ENCODE results near the gene TNFRSF14.
A peak's percentile ranks its signal among the peaks of the same experiment; 100 is the strongest.

TNFRSF14 gene

DNA sequence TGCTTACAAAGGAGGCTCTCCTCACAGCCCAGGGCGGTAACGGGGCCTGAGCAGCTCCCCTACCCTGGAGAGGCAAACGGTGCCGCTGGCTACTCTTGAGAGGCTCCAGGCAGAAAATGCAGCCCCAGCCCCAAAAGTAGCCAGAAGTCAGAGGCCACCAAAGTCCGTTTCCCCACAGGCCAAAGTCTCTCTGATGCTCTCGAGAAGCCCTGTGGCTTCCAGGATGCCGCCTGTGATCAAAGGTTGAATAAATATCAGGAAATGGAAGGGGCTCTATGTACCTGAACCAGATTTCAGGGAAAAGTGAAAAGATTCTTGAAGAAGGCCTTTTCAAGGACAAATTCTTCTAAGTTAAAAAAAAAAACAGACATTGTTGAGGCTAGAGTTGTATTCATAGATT, 33.9 kb upstream of the TNFRSF14 start:
- Histone ChIP-seq H3K9me3 (ENCODE audit: control insufficient read depth, low read length) (no peaks in the 10 kb centered on the region), H3K36me3 (ENCODE audit: control insufficient read depth, insufficient read depth, low read length) (peaks cover 44% of the 10 kb centered on the region), H3K27ac (ENCODE audit: insufficient read depth, low read length, poor library complexity, severe bottlenecking) (no peak overlapping the region), H3K4me1 (ENCODE audit: control insufficient read depth, insufficient read depth, low read length, poor library complexity, severe bottlenecking) (peaks cover 37% of the 10 kb centered on the region), H3K27me3 (replicated peaks; ENCODE audit: control insufficient read depth, insufficient read depth, low read length, poor library complexity, severe bottlenecking) (no peaks in the 10 kb centered on the region), H3K4me3 (ENCODE audit: insufficient read depth, low read depth, low read length, poor library complexity, severe bottlenecking) (no peak overlapping the region)
- DNase-seq = no peak

DNA sequence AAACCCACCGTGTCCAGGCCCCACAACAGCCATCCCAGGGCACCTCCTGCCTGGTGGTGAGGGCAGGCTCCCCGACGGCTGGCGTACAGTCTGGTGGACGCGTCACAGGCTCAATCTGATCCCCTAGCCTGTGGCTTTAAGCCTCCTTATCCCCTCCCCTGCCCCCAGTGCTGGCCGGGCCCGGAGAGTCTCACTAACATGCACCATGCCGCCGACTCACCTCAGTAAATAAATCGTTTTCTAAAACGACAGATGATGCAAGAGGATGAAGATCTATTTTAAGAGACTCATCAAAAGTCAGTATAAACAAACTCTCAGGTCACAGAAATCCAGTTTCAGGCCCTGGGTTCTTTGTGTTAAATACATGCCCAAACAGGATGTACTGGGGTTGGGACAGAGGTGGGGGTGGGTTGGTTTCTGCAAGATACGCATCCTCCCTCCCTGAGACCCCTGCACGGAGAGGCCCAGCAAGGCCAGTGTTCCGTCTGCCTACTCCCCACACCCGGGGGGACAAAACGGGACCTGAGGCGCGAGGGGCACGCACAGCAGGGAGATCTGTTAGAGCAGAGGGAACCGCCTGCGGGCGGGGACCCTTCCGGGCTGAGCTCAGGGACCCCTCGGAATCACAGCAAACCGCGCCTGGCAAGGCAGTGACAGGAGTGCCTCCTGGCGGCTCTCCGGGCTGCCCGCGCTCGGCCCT, 32.8 kb upstream of the TNFRSF14 start:
- peaks cover 32% of the 10 kb centered on the region for H3K36me3 ChIP-seq (ENCODE audit: control insufficient read depth, insufficient read depth, low read length)
- H3K4me3 ChIP-seq (ENCODE audit: insufficient read depth, low read depth, low read length, poor library complexity, severe bottlenecking) = peak overlapping the region; percentile 84
- no peaks in the 10 kb centered on the region for H3K9me3 ChIP-seq (ENCODE audit: control insufficient read depth, low read length)
- H3K27me3 ChIP-seq (replicated peaks; ENCODE audit: control insufficient read depth, insufficient read depth, low read length, poor library complexity, severe bottlenecking) = no peaks in the 10 kb centered on the region
- H3K27ac ChIP-seq (ENCODE audit: insufficient read depth, low read length, poor library complexity, severe bottlenecking) = peak overlapping the region; percentile 69
- no peak for DNase-seq
- H3K4me1 ChIP-seq (ENCODE audit: control insufficient read depth, insufficient read depth, low read length, poor library complexity, severe bottlenecking) = peaks cover 40% of the 10 kb centered on the region

DNA sequence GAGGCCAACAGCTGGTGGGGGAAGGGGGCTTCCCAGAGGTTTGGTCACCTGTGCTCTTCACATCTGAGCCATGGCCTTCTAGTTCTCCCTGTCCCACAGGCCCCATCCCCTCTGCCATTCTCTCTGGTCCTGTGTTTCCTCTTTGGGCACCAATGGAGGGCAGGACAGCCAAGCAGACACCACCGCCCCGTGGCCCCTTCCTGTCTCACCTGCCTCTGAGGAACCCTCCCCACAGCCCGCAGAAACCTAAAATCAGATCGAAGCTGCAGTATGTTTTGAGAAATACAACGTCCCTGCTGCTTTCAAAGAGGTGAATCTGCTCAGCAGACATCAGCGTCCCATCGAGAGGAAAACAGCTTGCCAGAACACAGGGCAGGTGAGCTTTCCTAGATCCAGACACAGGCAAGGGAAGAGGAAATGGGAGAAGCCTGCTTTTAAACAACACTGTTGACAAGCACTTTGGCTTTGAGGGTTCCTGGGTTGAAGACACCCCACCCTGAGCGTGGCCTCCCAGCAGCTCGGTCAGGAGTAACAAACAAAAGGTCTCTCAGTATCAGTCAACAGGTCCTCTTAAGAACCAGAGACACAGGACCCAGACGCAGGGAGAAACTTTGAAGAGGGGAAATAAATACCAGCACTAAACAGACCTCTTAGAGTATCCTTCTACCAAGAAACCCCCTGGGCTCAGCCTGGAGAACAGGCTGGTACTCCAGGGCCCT, 32.1 kb upstream of the TNFRSF14 start:
- H3K27me3 ChIP-seq (replicated peaks; ENCODE audit: control insufficient read depth, insufficient read depth, low read length, poor library complexity, severe bottlenecking) = peaks cover 6% of the 10 kb centered on the region
- H3K36me3 ChIP-seq (ENCODE audit: control insufficient read depth, insufficient read depth, low read length) = peaks cover 25% of the 10 kb centered on the region
- peak in 2 of 3 donors; percentile 30 to 35 for DNase-seq
- peaks cover 44% of the 10 kb centered on the region for H3K4me1 ChIP-seq (ENCODE audit: control insufficient read depth, insufficient read depth, low read length, poor library complexity, severe bottlenecking)
- H3K27ac ChIP-seq (ENCODE audit: insufficient read depth, low read length, poor library complexity, severe bottlenecking) = peak overlapping the region; percentile 69
- peak overlapping the region; percentile 84 for H3K4me3 ChIP-seq (ENCODE audit: insufficient read depth, low read depth, low read length, poor library complexity, severe bottlenecking)
- no peaks in the 10 kb centered on the region for H3K9me3 ChIP-seq (ENCODE audit: control insufficient read depth, low read length)

DNA sequence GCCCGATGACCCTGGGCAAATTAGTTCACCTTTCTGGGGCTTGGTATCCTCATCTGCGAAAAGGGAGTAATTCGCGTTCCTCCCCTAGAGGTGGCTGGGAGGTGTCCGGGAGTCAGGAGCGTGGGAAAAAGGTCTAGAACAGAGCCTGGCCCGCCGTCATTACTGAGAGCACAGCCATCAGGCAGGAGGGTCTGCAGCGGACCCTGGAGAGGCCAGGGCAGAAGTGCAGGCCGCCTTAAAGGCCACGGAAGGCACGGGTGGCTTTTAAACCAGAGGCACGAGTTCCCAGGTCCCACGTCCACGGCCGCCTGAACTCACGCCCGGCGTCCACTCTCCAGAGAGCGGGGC, 30.6 kb upstream of the TNFRSF14 start:
- Histone ChIP-seq H3K27ac (ENCODE audit: insufficient read depth, low read length, poor library complexity, severe bottlenecking) (peak overlapping the region; percentile 69), H3K27me3 (replicated peaks; ENCODE audit: control insufficient read depth, insufficient read depth, low read length, poor library complexity, severe bottlenecking) (peaks cover 17% of the 10 kb centered on the region), H3K4me1 (ENCODE audit: control insufficient read depth, insufficient read depth, low read length, poor library complexity, severe bottlenecking) (peaks cover 53% of the 10 kb centered on the region), H3K36me3 (ENCODE audit: control insufficient read depth, insufficient read depth, low read length) (peaks cover 10% of the 10 kb centered on the region), H3K9me3 (ENCODE audit: control insufficient read depth, low read length) (no peaks in the 10 kb centered on the region), H3K4me3 (ENCODE audit: insufficient read depth, low read depth, low read length, poor library complexity, severe bottlenecking) (peak overlapping the region; percentile 84)
- DNase-seq = no peak

DNA sequence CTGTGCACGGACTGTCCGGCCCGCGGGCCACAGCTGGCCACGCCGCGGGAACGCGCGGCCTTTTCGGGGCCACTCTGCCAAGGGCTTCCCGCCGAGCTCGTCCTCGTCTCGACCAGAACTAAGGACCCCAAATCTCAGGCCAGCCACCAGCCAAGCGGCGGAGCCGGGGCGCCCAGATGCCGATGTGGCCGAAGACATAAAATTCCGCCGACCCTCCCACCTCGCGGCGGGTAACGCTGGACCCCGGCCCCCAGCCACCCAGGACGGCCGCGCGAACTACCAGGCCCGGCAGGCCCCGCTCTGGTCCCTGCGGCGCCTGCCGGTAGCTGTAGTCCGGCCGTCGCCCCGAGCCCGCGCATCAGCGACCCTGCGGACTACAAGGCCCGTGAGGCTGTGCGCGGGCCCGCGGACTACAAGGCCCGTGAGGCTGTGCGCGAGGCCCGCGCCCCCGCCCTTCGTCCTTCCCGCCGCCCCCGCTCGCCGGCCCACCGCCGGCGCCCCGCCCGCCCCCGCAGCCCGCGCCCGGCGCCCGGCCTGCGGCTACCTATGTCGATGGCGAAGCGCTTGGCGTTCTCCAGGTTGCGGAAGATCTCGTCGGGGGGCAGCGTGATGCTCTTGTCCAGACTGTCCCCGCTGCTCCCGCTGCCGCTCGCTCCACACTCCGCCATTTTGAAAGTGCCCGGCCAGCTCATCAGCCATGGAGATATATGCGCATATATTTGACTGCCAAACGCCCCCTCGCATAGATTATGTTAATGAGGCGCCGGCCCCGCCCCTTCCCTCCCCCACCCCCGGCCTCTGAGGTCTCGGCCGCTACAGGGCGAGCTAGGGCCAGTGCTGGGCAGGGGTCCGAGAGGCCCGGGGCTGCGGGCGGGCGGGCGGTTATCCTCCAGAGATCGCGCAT, 30.0 kb upstream of the TNFRSF14 start, which contains the start of gene PANK4:
Gene PANK4 (minus strand): TSS at position 677 of the 904 bp plus-strand sequence. CDS start 9 bp downstream, at position 668.
- Histone ChIP-seq H3K4me3 (ENCODE audit: insufficient read depth, low read depth, low read length, poor library complexity, severe bottlenecking) (peak within 1 kb of the TSS; percentile 84), H3K27ac (ENCODE audit: insufficient read depth, low read length, poor library complexity, severe bottlenecking) (peak within 1 kb of the TSS; percentile 69), H3K4me1 (ENCODE audit: control insufficient read depth, insufficient read depth, low read length, poor library complexity, severe bottlenecking) (peaks cover 59% of the 10 kb centered on the region), H3K36me3 (ENCODE audit: control insufficient read depth, insufficient read depth, low read length) (peaks cover 4% of the 10 kb centered on the region), H3K27me3 (replicated peaks; ENCODE audit: control insufficient read depth, insufficient read depth, low read length, poor library complexity, severe bottlenecking) (peaks cover 23% of the 10 kb centered on the region), H3K9me3 (ENCODE audit: control insufficient read depth, low read length) (no peaks in the 10 kb centered on the region)
- peak; percentile 73 to 81 (median 78) for DNase-seq

DNA sequence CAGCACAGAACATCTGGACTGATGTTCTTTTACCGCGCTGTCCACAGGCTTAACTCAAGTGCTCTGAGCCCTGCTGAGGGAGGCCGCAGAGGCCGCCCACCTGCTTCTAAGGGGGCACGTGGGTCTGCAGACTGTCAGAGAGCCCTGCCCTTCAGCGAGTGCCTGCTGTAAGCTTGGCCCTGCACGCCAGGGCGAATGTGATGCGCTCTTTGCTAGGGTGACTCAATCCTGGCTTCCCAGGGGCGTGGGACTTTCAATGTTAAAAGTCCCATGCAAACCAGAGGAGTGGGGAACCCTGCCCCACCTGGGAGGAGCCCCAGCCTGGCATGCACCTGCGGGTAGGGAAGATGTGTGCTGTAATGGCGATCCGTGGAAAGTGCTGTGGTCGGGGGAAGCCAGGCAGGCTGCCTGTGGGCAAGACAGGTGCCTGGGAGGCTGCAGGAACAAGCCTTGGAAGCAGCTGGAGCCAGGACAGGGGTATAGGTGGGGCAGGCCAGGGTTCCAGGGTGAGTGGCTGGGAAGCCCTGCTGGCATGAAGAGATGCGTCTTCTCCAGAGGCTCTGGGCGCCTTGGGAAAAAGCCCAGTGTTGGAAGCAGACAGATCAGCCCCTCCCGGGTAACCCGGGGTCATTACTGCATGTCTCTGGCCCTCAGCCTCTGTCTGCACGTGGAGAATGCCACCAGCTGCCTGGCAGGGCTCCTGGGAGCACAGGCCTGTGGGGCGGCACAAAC, 29.2 kb upstream of the TNFRSF14 start:
- Histone ChIP-seq H3K27me3 (replicated peaks; ENCODE audit: control insufficient read depth, insufficient read depth, low read length, poor library complexity, severe bottlenecking) (peaks cover 25% of the 10 kb centered on the region), H3K36me3 (ENCODE audit: control insufficient read depth, insufficient read depth, low read length) (no peaks in the 10 kb centered on the region), H3K4me3 (ENCODE audit: insufficient read depth, low read depth, low read length, poor library complexity, severe bottlenecking) (peak overlapping the region; percentile 65), H3K9me3 (ENCODE audit: control insufficient read depth, low read length) (no peaks in the 10 kb centered on the region), H3K27ac (ENCODE audit: insufficient read depth, low read length, poor library complexity, severe bottlenecking) (peak overlapping the region; percentile 66), H3K4me1 (ENCODE audit: control insufficient read depth, insufficient read depth, low read length, poor library complexity, severe bottlenecking) (peaks cover 59% of the 10 kb centered on the region)
- DNase-seq = no peak

DNA sequence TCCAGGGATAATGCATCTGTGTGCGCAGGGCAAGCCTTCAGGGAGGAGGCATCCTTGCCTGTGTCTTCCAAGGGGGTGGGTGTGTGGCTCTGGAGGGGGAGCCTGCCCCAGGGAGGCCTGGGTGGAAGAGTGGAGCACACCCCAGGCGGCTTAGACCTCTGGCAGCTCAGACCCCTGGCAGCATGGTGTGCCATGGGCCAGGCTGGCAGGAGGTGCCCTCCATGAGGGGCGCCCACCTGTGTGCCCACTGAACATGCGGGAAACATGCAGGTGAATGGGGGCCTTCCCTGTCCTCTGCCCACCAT, 28.7 kb upstream of the TNFRSF14 start:
- Histone ChIP-seq H3K27me3 (replicated peaks; ENCODE audit: control insufficient read depth, insufficient read depth, low read length, poor library complexity, severe bottlenecking) (peaks cover 25% of the 10 kb centered on the region), H3K4me3 (ENCODE audit: insufficient read depth, low read depth, low read length, poor library complexity, severe bottlenecking) (no peak overlapping the region), H3K9me3 (ENCODE audit: control insufficient read depth, low read length) (no peaks in the 10 kb centered on the region), H3K4me1 (ENCODE audit: control insufficient read depth, insufficient read depth, low read length, poor library complexity, severe bottlenecking) (peaks cover 59% of the 10 kb centered on the region), H3K27ac (ENCODE audit: insufficient read depth, low read length, poor library complexity, severe bottlenecking) (no peak overlapping the region), H3K36me3 (ENCODE audit: control insufficient read depth, insufficient read depth, low read length) (no peaks in the 10 kb centered on the region)
- no peak for DNase-seq

DNA sequence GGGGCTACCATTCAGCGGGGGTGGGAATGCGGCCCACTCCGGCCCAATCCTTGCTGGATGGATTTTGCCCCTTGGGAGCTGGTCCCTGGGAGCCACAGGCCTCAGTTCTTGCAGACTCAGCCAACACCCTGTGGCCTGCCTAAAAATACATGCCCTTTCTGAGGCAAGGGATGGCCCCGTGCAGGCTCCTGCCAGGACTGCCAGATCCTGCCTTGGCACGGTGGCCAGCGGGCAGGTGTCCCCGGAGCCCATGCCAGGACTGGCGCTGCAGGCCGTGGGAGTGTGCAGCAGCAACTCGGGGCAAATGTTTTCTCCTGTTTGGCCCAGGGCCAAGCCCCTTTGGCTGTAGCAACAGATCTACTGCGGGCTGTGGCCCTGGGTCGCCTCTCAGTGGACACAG, 28.2 kb upstream of the TNFRSF14 start:
- H3K27ac ChIP-seq (ENCODE audit: insufficient read depth, low read length, poor library complexity, severe bottlenecking) = no peak overlapping the region
- peaks cover 25% of the 10 kb centered on the region for H3K27me3 ChIP-seq (replicated peaks; ENCODE audit: control insufficient read depth, insufficient read depth, low read length, poor library complexity, severe bottlenecking)
- DNase-seq = no peak
- H3K4me1 ChIP-seq (ENCODE audit: control insufficient read depth, insufficient read depth, low read length, poor library complexity, severe bottlenecking) = peaks cover 56% of the 10 kb centered on the region
- H3K4me3 ChIP-seq (ENCODE audit: insufficient read depth, low read depth, low read length, poor library complexity, severe bottlenecking) = no peak overlapping the region
- H3K9me3 ChIP-seq (ENCODE audit: control insufficient read depth, low read length) = no peaks in the 10 kb centered on the region
- H3K36me3 ChIP-seq (ENCODE audit: control insufficient read depth, insufficient read depth, low read length) = no peaks in the 10 kb centered on the region

DNA sequence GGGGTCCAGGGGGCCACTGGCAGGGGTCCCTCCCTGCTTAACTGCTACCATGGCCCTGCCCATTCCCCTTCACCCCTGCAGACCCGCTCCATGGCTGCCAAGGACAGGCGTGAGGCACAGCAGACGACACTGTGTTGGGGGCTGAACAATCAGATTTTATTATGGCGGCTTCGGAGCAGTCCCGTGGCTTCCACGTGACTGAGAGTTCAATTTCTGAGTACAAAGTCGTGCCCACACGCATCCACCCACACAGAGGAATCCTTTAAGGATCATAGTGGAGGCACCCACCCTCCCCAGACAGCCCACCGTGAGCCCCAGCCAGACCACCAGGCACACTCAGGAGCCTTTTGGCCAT, 27.6 kb upstream of the TNFRSF14 start:
- H3K4me1 ChIP-seq (ENCODE audit: control insufficient read depth, insufficient read depth, low read length, poor library complexity, severe bottlenecking) = peaks cover 51% of the 10 kb centered on the region
- H3K4me3 ChIP-seq (ENCODE audit: insufficient read depth, low read depth, low read length, poor library complexity, severe bottlenecking) = no peak overlapping the region
- H3K27ac ChIP-seq (ENCODE audit: insufficient read depth, low read length, poor library complexity, severe bottlenecking) = no peak overlapping the region
- H3K27me3 ChIP-seq (replicated peaks; ENCODE audit: control insufficient read depth, insufficient read depth, low read length, poor library complexity, severe bottlenecking) = peaks cover 25% of the 10 kb centered on the region
- H3K9me3 ChIP-seq (ENCODE audit: control insufficient read depth, low read length) = no peaks in the 10 kb centered on the region
- H3K36me3 ChIP-seq (ENCODE audit: control insufficient read depth, insufficient read depth, low read length) = no peaks in the 10 kb centered on the region
- DNase-seq = no peak
